PFSK-1 (cell line): Measurements from ENCODE around the gene TADA2B.

ENCODE experiments used
- FOXP2 ChIP-seq: optimal IDR thresholded peaks from 2 replicates; pipeline ENCODE3; 2011; ENCODE audit warnings: borderline replicate concordance, control low read depth, inconsistent platforms; ENCODE audit not compliant: insufficient read depth; ENCODE audit errors: extremely low read length, extremely low read depth
- POLR2AphosphoS5 ChIP-seq: IDR thresholded peaks from 2 replicates; pipeline ENCODE4 v1.6.1; 2012; ENCODE audit warnings: low read depth, mild to moderate bottlenecking, control low read depth, low read length, moderate library complexity
- SIN3A ChIP-seq: IDR thresholded peaks from 2 replicates; pipeline ENCODE4 v1.6.1; 2012; ENCODE audit warnings: mild to moderate bottlenecking, low read length, moderate library complexity, borderline replicate concordance; ENCODE audit not compliant: insufficient read depth
- TAF1 ChIP-seq: IDR thresholded peaks from 2 replicates; pipeline ENCODE4 v1.6.1; 2012; ENCODE audit warnings: low read length, control low read depth, borderline replicate concordance; ENCODE audit not compliant: insufficient read depth
- TF ChIP-seq, protein P1 (sequence below), 2 experiments: IDR thresholded peaks; 2 replicates each; pipeline versions ENCODE4 v1.6.1 to v1.8.0; 2011 to 2012; ENCODE audit warnings: low read depth in 2 of 2, low read length in 2 of 2, control low read depth in 1 of 2, inconsistent platforms in 1 of 2, mild to moderate bottlenecking in 1 of 2, moderate library complexity in 1 of 2; ENCODE audit not compliant: insufficient read depth in 1 of 2

DNA sequence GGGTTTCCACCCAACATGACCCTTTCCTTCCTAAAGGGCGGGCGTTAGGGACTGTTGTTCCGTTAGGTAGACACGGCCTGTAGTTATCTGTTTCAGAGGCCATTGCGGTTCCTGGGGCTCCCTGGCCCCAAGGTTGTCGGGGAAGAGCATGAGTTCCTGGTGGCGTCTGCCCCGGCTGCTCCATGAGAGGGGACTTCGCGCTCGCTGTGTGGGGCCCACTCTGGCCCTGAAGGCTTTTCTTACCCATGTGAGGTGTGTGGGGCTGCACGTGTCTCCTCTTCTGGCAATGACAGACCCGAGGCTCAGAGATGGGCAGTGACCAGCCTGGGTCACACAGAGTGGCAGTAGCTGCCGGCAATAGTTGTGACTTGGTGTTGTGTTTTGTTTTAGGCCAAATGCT lies 9.1 kb downstream of the TADA2B start:
- TF ChIP-seq, protein P1, sequence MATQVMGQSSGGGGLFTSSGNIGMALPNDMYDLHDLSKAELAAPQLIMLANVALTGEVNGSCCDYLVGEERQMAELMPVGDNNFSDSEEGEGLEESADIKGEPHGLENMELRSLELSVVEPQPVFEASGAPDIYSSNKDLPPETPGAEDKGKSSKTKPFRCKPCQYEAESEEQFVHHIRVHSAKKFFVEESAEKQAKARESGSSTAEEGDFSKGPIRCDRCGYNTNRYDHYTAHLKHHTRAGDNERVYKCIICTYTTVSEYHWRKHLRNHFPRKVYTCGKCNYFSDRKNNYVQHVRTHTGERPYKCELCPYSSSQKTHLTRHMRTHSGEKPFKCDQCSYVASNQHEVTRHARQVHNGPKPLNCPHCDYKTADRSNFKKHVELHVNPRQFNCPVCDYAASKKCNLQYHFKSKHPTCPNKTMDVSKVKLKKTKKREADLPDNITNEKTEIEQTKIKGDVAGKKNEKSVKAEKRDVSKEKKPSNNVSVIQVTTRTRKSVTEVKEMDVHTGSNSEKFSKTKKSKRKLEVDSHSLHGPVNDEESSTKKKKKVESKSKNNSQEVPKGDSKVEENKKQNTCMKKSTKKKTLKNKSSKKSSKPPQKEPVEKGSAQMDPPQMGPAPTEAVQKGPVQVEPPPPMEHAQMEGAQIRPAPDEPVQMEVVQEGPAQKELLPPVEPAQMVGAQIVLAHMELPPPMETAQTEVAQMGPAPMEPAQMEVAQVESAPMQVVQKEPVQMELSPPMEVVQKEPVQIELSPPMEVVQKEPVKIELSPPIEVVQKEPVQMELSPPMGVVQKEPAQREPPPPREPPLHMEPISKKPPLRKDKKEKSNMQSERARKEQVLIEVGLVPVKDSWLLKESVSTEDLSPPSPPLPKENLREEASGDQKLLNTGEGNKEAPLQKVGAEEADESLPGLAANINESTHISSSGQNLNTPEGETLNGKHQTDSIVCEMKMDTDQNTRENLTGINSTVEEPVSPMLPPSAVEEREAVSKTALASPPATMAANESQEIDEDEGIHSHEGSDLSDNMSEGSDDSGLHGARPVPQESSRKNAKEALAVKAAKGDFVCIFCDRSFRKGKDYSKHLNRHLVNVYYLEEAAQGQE (IDR thresholded peaks at IDR 0.05; ENCODE audit: insufficient read depth in 1 of 2, low read depth in 2 of 2, low read length in 2 of 2), result no peak
- TF ChIP-seq TAF1 (no peak), SIN3A (no peak), POLR2AphosphoS5 (no peak), FOXP2 (no peak)
